ENCODE data around the gene SHH.

SHH gene

GRCh38 chr7:155807789-155808548, 4.3 kb downstream of the SHH start:
- no peaks in the 10 kb centered on the region for H3K9me3 ChIP-seq (ENCODE audit: control insufficient read depth, insufficient read depth, low read length)
- no peak overlapping the region for H3K4me2 ChIP-seq (ENCODE audit: low read length)
- no peaks in the 10 kb centered on the region; the same call in 1 of the 2 replicates for H4K20me1 ChIP-seq (ENCODE audit: control insufficient read depth, insufficient read depth, low read depth, low read length)
- H3K4me1 ChIP-seq (ENCODE audit: control insufficient read depth, low read length), result peaks cover 17% of the 10 kb centered on the region
- H3K9me2 ChIP-seq (replicated peaks; ENCODE audit: control insufficient read depth, low read length), result no peaks in the 10 kb centered on the region
- peaks cover 87% of the 10 kb centered on the region for H3K27me3 ChIP-seq (ENCODE audit: control insufficient read depth, low read length)
- H3K79me2 ChIP-seq (ENCODE audit: control insufficient read depth, low read length), result no peaks in the 10 kb centered on the region
- H3F3A ChIP-seq (ENCODE audit: control insufficient read depth, insufficient read depth), result no peaks in the 10 kb centered on the region
- H3K4me3 ChIP-seq (ENCODE audit: low read length), result no peak overlapping the region
- no peaks in the 10 kb centered on the region for H3K36me3 ChIP-seq (ENCODE audit: control insufficient read depth, low read length)
- no peak overlapping the region for H3K27ac ChIP-seq (ENCODE audit: low read depth, low read length)
- no peak for TF ChIP-seq CTCF (IDR thresholded peaks at IDR 0.05; ENCODE audit: low read depth, low read length, poor library complexity, severe bottlenecking)
- no peak for TF ChIP-seq EZH2phosphoT487 (IDR thresholded peaks at IDR 0.05; ENCODE audit: borderline replicate concordance, low read length)

- Histone ChIP-seq H4K20me1 (ENCODE audit: control insufficient read depth, insufficient read depth, low read depth, low read length) (no peaks in the 10 kb centered on the region; the same call in 1 of the 2 replicates), H3F3A (ENCODE audit: control insufficient read depth, insufficient read depth) (peaks cover 2% of the 10 kb centered on the region; the same call in 1 of the 2 replicates), H3K9me2 (replicated peaks; ENCODE audit: control insufficient read depth, low read length) (no peaks in the 10 kb centered on the region), H3K79me2 (ENCODE audit: control insufficient read depth, low read length) (no peaks in the 10 kb centered on the region), H3K27me3 (ENCODE audit: control insufficient read depth, low read length) (peaks cover 79% of the 10 kb centered on the region), H3K4me3 (ENCODE audit: low read length) (no peak overlapping the region), H3K9me3 (ENCODE audit: control insufficient read depth, insufficient read depth, low read length) (no peaks in the 10 kb centered on the region), H3K36me3 (ENCODE audit: control insufficient read depth, low read length) (no peaks in the 10 kb centered on the region), H3K4me2 (ENCODE audit: low read length) (no peak overlapping the region), H3K27ac (ENCODE audit: low read depth, low read length) (no peak overlapping the region), H3K4me1 (ENCODE audit: control insufficient read depth, low read length) (peaks cover 17% of the 10 kb centered on the region)
- TF ChIP-seq CTCF (IDR thresholded peaks at IDR 0.05; ENCODE audit: low read depth, low read length, poor library complexity, severe bottlenecking) (no peak), EZH2phosphoT487 (IDR thresholded peaks at IDR 0.05; ENCODE audit: borderline replicate concordance, low read length) (no peak)
These were observed 5.1 kb downstream of the SHH start for GRCh38 chr7:155807065-155807671.

GRCh38 chr7:155806096-155806871, 6.0 kb downstream of the SHH start:
- no peaks in the 10 kb centered on the region; the same call in 1 of the 2 replicates for H4K20me1 ChIP-seq (ENCODE audit: control insufficient read depth, insufficient read depth, low read depth, low read length)
- H3K27me3 ChIP-seq (ENCODE audit: control insufficient read depth, low read length), result peaks cover 73% of the 10 kb centered on the region
- no peak for TF ChIP-seq EZH2phosphoT487 (IDR thresholded peaks at IDR 0.05; ENCODE audit: borderline replicate concordance, low read length)
- no peak for TF ChIP-seq CTCF (IDR thresholded peaks at IDR 0.05; ENCODE audit: low read depth, low read length, poor library complexity, severe bottlenecking)
- no peak overlapping the region for H3K27ac ChIP-seq (ENCODE audit: low read depth, low read length)
- no peaks in the 10 kb centered on the region for H3K79me2 ChIP-seq (ENCODE audit: control insufficient read depth, low read length)
- H3F3A ChIP-seq (ENCODE audit: control insufficient read depth, insufficient read depth), result peaks cover 7% of the 10 kb centered on the region; the same call in 1 of the 2 replicates
- H3K36me3 ChIP-seq (ENCODE audit: control insufficient read depth, low read length), result no peaks in the 10 kb centered on the region
- H3K4me3 ChIP-seq (ENCODE audit: low read length), result no peak overlapping the region
- H3K4me1 ChIP-seq (ENCODE audit: control insufficient read depth, low read length), result peaks cover 17% of the 10 kb centered on the region
- no peaks in the 10 kb centered on the region for H3K9me3 ChIP-seq (ENCODE audit: control insufficient read depth, insufficient read depth, low read length)
- H3K9me2 ChIP-seq (replicated peaks; ENCODE audit: control insufficient read depth, low read length), result no peaks in the 10 kb centered on the region
- no peak overlapping the region for H3K4me2 ChIP-seq (ENCODE audit: low read length)
